GM18520 (cell line): ENCODE results near the gene UBASH3A.

Experiments used
- ATAC-seq: cut with Tn5 transposase; IDR thresholded peaks from one replicate; pipeline ENCODE4 v1.9.1; 2021; ENCODE audit not compliant: unreplicated experiment

Gene UBASH3A, protein sequence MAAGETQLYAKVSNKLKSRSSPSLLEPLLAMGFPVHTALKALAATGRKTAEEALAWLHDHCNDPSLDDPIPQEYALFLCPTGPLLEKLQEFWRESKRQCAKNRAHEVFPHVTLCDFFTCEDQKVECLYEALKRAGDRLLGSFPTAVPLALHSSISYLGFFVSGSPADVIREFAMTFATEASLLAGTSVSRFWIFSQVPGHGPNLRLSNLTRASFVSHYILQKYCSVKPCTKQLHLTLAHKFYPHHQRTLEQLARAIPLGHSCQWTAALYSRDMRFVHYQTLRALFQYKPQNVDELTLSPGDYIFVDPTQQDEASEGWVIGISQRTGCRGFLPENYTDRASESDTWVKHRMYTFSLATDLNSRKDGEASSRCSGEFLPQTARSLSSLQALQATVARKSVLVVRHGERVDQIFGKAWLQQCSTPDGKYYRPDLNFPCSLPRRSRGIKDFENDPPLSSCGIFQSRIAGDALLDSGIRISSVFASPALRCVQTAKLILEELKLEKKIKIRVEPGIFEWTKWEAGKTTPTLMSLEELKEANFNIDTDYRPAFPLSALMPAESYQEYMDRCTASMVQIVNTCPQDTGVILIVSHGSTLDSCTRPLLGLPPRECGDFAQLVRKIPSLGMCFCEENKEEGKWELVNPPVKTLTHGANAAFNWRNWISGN

GRCh38 chr21:42403611-42404231 is at the start of gene UBASH3A:
Gene UBASH3A (plus strand): TSS chr21:42403902. CDS start chr21:42403946, 44 bp downstream.
- ATAC-seq: no peak

- ATAC-seq: no peak
Observed at GRCh38 chr21:42356046-42356445, 47.7 kb upstream of the UBASH3A start.

DNA sequence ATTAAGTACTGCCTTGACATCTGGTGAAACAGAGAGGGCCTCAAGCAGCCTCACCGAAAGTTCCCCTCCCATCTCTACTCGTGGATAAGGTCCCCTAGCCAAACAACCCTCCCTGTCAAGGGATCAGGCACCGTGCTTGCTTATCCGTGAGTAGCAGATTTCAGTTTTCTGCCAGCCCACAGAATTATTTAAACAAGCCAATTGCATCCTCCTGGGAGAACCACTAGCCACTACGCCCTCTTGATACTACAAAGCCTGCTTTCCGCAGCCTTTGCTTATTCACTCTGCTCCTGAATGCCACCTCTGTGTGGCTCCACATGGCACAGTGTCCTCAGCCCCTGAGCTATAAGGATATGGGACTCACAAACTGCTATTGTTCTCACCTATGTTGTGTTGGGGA is 47.1 kb upstream of the UBASH3A start:
- no peak for ATAC-seq

DNA sequence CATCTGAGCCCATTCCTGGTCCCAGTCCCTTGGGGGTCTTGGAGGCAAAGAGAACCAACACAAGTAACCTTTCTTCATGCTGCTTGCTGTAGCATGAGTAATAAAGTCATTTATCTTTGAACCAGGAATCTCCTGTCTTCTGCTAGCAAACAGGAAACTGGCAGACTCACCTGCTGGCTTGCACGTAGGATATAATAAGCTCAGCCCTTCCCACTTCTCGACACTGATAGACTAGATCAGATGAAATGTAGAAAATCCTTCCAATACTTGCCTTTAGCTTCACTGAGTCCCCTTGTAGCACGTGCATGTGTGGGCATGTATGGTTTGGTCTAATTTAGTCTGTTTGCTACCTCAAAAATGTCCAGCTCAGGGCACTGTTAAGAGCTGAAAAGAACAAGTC is 46.4 kb upstream of the UBASH3A start:
- ATAC-seq: no peak

GRCh38 chr21:42358261-42358660 is 45.4 kb upstream of the UBASH3A start:
- ATAC-seq: no peak

DNA sequence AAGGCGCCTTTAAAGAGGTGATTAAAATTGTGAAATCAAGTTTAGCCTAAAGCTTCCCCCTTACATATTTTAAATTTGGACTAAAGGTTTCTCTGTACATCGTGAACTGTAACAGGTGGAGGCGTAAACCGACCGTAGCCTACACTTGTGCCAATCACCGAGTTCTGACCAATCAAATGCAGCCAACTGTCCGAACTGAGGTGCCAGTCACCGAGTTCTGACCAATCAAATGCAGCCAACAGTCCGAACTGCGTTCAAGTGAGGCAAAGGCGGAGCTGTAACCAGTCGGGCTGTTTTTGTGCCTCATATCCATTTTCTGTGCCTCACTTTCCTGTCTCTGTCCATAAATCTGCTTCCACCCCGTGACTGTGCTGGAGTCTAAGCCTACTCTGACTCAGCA is 44.8 kb upstream of the UBASH3A start:
- ATAC-seq: no peak

DNA sequence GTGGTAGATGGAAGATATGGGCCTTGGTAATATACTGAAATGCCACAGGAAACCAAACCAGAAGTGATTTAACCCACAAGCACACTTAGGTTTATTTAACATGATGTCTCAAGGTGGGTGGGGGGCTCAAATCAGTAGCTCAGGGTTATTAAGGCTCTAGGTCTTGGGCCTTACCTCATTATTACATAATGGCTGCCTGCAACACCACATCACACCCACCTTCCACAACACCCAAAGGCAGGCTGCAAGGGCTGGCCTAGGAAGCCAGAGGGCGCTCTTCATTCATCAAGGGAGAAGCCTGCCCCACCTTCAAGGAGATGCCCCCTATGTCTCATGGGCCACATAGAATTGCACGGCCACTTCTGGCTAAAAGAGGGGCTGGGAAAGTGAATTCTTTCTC is 43.4 kb upstream of the UBASH3A start:
- ATAC-seq: no peak

DNA sequence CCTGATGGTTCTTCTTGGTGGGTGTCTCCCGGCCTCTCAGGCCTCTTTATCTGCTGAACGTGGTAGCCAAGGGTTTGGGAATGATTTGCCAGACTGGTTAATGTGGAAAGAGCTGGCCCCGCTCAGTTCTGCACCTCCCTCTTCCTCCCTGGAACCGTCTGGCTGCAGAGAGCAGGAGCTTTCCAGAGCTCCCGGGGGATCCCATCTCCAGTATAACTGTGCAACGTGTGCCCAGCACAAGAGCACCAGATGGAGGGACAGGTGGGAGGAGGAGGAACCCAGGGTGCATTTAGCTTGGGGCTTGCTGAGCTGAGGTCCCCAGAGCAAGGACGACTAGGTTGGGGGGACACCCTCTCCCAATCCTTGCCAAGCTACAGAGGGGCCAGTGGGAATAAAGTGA is 42.4 kb upstream of the UBASH3A start:
- no peak for ATAC-seq

DNA sequence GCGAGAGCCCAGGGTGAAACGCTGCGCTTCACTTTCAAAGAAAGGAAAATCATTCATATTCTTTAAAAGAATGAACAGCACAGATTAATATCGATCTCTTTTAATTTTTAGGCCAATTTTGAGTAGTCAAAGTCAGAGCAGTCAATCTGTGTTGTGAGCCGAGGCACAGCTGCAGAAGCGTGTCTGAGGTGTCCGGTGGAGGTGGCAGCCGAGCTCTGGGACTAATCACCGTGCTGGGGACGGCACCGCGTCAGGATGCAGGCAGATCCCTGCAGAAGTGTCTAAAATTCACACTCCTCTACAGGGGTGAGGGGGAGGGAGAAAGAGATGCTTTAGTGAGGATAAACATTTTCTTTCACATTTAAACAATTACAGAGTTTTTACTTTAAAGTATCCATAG is 41.5 kb upstream of the UBASH3A start:
- no peak for ATAC-seq

DNA sequence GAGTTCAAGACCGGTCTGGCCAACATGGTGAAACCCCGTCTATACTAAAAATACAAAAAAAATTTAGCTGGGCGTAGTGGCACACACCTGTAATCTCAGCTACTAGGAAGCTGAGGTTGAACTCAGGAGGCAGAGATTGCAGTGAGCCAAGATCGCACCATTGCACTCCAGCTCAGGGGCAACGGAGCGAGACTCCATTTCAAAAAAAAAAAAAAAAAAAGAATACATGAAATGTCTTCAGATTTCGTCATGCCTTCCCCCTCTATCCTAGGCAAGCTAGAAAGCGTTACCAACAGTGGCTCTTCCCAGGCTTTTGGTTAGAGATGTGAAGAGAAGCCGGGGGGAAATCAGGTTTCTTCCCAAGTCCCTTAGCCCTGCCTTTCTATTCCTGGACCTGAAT is 41.0 kb upstream of the UBASH3A start:
- no peak for ATAC-seq

DNA sequence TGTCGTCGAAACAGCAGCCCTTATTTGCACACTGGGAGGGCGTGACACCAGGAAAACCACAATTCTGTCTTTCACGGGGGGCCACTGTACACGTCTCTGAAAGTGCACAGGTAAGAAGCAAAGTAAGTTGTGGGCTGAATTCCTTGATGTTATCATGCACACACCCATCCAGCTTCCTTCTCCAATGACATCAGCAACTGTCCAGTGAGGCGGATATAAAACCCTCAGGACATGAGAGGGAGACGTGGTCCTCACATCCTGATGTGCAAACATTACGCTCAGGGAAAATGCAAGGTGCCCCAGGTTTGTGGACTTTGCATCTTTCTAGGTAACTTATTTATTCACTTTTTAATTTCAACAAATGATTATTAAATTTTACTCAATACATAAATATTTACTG is 40.4 kb upstream of the UBASH3A start:
- no peak for ATAC-seq

DNA sequence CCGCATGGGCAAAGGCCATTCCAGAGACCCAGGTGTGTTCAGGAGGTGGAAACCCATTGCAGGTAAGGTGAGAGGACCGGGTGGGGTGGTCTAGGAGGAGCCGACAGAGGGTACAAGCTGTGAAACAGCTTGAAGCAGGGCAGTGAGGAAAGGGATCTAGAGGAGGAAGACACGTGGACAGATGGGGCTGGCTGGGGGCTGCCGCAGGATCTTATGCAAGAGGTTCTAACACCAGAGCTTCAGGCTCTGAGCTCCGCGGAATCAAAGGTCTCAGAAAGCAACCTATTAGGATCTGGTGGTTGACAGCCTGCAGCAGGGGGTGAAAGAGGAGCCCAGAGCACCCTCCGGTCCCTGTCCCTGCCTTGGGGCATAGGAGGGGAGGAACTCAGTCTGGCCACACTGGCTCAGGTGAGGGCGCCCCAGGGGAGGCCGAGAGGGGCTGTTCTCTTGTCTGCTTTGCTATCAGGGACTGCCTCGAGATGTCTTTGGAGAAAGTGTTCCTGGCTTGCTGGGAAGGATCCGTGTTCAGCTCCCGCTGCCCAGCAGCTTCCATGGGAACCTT is 39.3 kb upstream of the UBASH3A start:
- no peak for ATAC-seq

DNA sequence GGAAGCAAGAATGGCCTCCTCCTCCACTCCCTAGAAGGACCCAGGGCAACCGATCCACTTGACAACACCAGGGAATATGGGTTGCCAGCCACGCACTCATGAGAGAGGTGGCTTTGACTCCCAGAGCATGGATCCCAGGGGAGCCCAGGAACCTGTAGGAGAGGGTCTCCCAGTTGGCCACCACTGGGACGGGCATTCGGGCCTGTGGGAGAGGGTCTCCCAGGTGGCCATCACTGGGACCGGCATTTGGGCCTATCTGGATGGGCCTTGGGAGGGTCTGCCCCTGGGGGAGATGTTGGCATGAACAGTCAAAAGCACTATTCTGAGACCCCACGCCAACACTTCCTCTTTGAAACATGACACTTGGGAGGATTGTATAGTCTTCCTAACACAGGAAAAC is 37.9 kb upstream of the UBASH3A start:
- no peak for ATAC-seq

GRCh38 chr21:42366292-42367010 is 37.3 kb upstream of the UBASH3A start, which contains the start of gene TFF1:
Gene TFF1 (minus strand): TSS chr21:42366535. CDS start chr21:42366495, 40 bp downstream.
- no peak for ATAC-seq

DNA sequence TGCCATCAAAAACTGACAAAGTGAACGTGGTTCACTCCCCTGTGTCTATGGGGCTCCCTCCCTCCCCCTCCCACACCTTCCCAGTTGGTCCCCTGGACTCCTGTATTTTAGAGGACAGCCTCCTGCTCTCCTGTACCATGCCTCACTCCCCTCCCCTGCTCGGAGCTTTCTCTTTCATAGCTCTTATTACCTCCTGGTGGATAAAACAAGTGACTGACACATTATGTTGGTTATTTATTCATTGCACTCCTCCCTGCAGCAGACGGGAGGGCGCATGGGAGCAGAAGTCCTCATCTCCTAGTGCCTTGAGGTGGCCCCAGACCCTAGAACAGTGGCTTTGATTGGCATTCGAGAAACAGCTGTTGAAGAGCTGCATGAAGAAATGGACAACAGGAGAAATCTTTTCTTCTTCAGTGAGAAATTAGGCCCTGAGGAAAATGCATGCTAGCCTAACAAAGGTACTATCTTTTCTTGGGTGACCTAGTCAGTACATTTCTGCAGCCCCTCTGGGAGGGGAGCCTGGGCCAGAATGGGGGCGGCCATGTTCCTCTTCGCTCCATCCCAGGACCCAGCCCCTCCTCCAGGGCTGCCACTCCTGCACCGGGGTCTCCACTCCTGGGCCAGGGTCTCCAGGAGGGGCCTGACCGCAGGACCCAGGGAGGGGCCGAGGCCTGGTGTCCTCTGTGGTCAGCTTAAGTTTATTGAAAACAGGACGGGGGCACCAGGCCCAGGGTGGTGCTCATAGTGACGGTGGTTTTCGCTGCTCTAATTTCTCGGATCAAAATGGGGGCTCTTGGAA is 36.1 kb upstream of the UBASH3A start:
- no peak for ATAC-seq

DNA sequence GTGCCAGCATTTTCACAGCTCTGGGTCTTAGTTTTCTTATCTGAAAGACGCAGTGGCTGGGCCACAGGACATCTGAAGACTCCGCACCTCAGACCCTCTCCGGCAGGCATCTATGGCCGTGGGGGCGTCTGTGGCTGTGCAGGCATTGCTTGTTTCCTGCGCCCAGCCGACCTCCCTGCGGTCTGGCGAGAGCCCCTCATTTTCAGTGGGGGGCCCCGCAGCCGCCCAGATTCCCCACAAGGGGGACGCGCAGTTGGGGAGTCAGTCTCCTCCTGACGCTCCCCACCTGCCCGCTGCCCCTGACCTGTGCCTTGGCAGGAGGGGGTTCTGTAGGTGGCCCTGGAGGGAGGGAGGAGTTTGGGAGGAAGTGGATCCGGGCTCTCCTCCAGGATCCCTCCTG is 33.9 kb upstream of the UBASH3A start:
- ATAC-seq: no peak

GRCh38 chr21:42370894-42371654 is 32.6 kb upstream of the UBASH3A start:
- no peak for ATAC-seq

DNA sequence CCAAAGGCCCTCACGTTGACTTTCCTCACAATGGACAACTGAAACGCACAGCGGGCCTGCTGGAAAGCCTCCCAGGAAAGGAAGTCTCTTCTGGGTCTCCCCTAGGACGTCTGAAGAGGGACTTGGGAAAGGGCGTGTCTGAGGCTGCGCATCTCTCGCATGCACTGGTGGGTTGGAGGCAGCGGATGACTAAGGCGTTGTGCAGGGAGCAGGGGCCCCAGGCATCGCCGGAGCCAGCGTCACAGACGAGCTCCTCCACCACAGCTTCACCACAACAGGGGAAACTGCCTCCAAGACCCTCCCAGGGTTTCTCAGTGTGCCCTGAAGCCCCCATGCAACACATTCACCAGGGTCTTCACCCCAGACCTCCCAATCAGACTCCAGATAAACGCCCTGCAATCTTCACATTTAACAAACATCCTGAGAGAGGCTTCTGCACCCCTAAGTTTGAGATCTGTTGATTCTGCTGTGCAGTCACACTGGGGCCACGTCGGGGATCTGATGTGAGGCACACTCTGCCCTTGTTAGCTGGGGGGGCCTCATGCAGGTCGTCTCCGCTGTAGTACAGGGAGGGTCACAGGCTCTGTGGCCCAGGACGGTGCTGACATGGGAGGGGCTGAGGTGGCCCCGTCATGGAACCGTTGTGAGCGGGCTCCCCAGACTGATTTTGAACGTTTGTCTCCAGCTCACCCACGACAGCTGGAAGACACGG is 30.4 kb upstream of the UBASH3A start:
- no peak for ATAC-seq

- ATAC-seq: no peak
Observed at GRCh38 chr21:42373908-42374455, 29.7 kb upstream of the UBASH3A start.
